HepG2 (cell line): ENCODE measurements around the gene GTF2H1. TPM values are rescaled to one million over a fixed set of nuclear protein-coding genes. Genes with fewer than 3 reads are reported as not detected.
A peak's percentile ranks its signal among the peaks of the same experiment; 100 is the strongest.

ENCODE experiments used
- AHR ChIP-seq: IDR thresholded peaks from 2 replicates; pipeline ENCODE4 v1.6.1; 2018; ENCODE audit warnings: missing genetic modification reagents, missing compliant biosample characterization
- FOSL2 ChIP-seq: sonication (generic); formaldehyde crosslinking; IDR thresholded peaks from 2 replicates; pipeline ENCODE4 v1.4.0; 2020; ENCODE audit warnings: missing genetic modification reagents
- NRL ChIP-seq: sonication (generic); formaldehyde crosslinking; IDR thresholded peaks from 2 replicates; pipeline ENCODE4 v1.5.0; 2020; ENCODE audit warnings: missing genetic modification reagents, mild to moderate bottlenecking, moderate library complexity, borderline replicate concordance
- PTBP1 ChIP-seq: fragments of 200-400 bp; formaldehyde crosslinking; IDR thresholded peaks from 2 replicates; pipeline ENCODE4 v1.6.1; 2018; ENCODE audit warnings: low read length, low read depth; ENCODE audit not compliant: poor library complexity, severe bottlenecking
- SMC3 ChIP-seq: IDR thresholded peaks from 2 replicates; pipeline ENCODE4 v1.6.1; 2011; ENCODE audit warnings: low read length, improper control_type of control experiment
- SNAPC4 ChIP-seq: sonication (generic); formaldehyde crosslinking; IDR thresholded peaks from 2 replicates; pipeline ENCODE4 v1.4.0; 2020; ENCODE audit warnings: mild to moderate bottlenecking, missing genetic modification reagents
- SRY ChIP-seq: sonication (generic); formaldehyde crosslinking; IDR thresholded peaks from 2 replicates; pipeline ENCODE4 v1.8.0; 2022; ENCODE audit warnings: mild to moderate bottlenecking, missing genetic modification reagents
- THAP8 ChIP-seq: sonication (generic); formaldehyde crosslinking; IDR thresholded peaks from 2 replicates; pipeline ENCODE4 v1.5.1; 2020; ENCODE audit warnings: missing genetic modification reagents, mild to moderate bottlenecking, borderline replicate concordance
- ZNF225 ChIP-seq: sonication (generic); formaldehyde crosslinking; IDR thresholded peaks from 2 replicates; pipeline ENCODE4 v1.4.0; 2020; ENCODE audit warnings: mild to moderate bottlenecking, missing genetic modification reagents
- ZNF713 ChIP-seq: sonication (generic); formaldehyde crosslinking; IDR thresholded peaks from 2 replicates; pipeline ENCODE4 v1.4.0; 2020; ENCODE audit warnings: mild to moderate bottlenecking, missing genetic modification reagents
- polyA plus RNA-seq, 8 experiments: library from polyadenylated mRNA; depleted of rRNA in 3 of 8; stranded (reverse) in 7 of 8; unstranded in 1 of 8; fragments of >200 nt; fragmentation: Illumina TruSeq in 4 of 8; extraction: Trizol in 4 of 8; gene quantifications; 2 replicates each; pipeline versions ENCODE4 v1.2.1 to v1.2.3, GENCODE V29; 2011 to 2016; ENCODE audit warnings: low read depth in 4 of 8, missing spikeins in 1 of 8, mixed read lengths in 1 of 8; ENCODE audit not compliant: insufficient read depth in 1 of 8
- total RNA-seq, 5 experiments: library from RNA; depleted of rRNA; stranded (reverse); fragments of >200 nt; fragmentation: Illumina TruSeq; extraction: Trizol; gene quantifications; 2 replicates each; pipeline ENCODE4 v1.2.3, GENCODE V29; 2016; ENCODE audit warnings: low read depth in 1 of 5
- TF ChIP-seq, protein P1 (sequence below): sonication (generic); formaldehyde crosslinking; IDR thresholded peaks from 2 replicates; pipeline ENCODE4 v1.4.0; 2020; ENCODE audit warnings: missing genetic modification reagents
- TF ChIP-seq, protein P2 (sequence below): sonication (generic); formaldehyde crosslinking; IDR thresholded peaks from 2 replicates; pipeline ENCODE4 v1.8.0; 2022; ENCODE audit warnings: mild to moderate bottlenecking, missing genetic modification reagents, moderate library complexity

Gene GTF2H1
- total and polyA plus RNA-seq, 2 of the 13 experiments (the other 11 are each of a cell fraction or from before 2014, with no cell fraction given), result 15.7 to 51.4 TPM

GRCh38 chr11:18313965-18314763 is 8.2 kb upstream of the GTF2H1 start (continued):
- TF ChIP-seq FOSL2 (CRISPR knock-in tag) (peak; percentile 60), AHR (CRISPR knock-in tag) (no peak), SRY (CRISPR knock-in tag) (no peak), SNAPC4 (no peak), ZNF225 (CRISPR knock-in tag) (no peak), ZNF713 (no peak), PTBP1 (no peak), NRL (CRISPR knock-in tag) (no peak), THAP8 (CRISPR knock-in tag) (no peak), SMC3 (no peak)
- TF ChIP-seq, protein P1, sequence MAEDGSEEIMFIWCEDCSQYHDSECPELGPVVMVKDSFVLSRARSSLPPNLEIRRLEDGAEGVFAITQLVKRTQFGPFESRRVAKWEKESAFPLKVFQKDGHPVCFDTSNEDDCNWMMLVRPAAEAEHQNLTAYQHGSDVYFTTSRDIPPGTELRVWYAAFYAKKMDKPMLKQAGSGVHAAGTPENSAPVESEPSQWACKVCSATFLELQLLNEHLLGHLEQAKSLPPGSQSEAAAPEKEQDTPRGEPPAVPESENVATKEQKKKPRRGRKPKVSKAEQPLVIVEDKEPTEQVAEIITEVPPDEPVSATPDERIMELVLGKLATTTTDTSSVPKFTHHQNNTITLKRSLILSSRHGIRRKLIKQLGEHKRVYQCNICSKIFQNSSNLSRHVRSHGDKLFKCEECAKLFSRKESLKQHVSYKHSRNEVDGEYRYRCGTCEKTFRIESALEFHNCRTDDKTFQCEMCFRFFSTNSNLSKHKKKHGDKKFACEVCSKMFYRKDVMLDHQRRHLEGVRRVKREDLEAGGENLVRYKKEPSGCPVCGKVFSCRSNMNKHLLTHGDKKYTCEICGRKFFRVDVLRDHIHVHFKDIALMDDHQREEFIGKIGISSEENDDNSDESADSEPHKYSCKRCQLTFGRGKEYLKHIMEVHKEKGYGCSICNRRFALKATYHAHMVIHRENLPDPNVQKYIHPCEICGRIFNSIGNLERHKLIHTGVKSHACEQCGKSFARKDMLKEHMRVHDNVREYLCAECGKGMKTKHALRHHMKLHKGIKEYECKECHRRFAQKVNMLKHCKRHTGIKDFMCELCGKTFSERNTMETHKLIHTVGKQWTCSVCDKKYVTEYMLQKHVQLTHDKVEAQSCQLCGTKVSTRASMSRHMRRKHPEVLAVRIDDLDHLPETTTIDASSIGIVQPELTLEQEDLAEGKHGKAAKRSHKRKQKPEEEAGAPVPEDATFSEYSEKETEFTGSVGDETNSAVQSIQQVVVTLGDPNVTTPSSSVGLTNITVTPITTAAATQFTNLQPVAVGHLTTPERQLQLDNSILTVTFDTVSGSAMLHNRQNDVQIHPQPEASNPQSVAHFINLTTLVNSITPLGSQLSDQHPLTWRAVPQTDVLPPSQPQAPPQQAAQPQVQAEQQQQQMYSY (CRISPR knock-in tag), result no peak
- TF ChIP-seq, protein P2, sequence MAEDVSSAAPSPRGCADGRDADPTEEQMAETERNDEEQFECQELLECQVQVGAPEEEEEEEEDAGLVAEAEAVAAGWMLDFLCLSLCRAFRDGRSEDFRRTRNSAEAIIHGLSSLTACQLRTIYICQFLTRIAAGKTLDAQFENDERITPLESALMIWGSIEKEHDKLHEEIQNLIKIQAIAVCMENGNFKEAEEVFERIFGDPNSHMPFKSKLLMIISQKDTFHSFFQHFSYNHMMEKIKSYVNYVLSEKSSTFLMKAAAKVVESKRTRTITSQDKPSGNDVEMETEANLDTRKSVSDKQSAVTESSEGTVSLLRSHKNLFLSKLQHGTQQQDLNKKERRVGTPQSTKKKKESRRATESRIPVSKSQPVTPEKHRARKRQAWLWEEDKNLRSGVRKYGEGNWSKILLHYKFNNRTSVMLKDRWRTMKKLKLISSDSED, result no peak
